ENCODE results near the gene SUN2.

Gene SUN2

DNA sequence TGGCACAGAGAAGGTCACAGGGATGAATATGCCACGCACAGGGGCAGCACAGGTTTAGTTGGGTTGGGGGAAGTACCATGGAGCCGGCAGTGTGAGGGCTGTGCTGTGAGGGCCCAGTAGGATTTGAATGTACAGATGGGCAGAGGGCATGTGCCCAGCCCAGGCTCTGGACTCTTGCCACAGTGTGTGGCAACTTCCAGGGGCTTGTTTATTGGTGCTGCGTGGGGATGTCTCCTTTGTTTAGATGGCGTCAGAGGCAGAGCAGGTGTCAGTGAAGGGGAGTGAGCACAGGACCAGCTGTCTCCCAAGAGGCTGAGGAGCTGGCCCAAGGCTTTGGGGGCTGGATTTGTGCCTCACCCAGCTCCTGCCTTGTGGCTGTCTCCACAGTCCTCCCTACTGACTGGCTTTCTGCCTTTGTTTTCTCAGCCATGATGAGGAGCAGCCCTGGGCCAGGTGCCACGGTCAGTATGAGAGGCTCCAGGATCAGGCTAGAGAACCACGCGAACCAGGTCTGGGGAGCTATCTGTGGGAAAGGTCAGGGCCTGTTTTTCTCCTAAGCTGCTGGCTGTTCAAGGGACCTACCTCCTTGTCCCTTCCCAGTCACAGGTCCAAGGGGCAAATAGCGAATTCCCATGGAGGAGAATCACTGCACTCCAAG is 21.9 kb downstream of the SUN2 start:
- DNase-seq = no peak

DNA sequence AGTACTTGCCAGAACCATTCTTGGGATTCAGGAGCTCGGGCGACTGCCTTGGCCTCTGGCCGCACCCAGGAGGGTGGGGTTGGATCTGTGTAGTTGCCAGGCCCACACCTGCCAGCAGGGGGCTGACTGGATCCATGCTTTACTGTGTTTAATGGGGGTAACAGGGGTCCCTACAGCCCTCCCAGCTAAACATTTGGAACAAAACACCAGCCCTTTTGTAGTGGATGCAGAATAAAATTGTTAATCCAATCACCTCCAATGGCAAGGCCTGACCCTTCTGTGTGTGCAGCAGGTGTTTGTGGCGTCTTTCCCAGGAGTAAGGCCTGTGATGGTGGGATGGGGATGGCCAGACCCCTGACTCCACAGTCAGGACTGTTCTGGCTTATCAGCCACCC is 22.5 kb downstream of the SUN2 start:
- DNase-seq = peak; percentile 29

DNA sequence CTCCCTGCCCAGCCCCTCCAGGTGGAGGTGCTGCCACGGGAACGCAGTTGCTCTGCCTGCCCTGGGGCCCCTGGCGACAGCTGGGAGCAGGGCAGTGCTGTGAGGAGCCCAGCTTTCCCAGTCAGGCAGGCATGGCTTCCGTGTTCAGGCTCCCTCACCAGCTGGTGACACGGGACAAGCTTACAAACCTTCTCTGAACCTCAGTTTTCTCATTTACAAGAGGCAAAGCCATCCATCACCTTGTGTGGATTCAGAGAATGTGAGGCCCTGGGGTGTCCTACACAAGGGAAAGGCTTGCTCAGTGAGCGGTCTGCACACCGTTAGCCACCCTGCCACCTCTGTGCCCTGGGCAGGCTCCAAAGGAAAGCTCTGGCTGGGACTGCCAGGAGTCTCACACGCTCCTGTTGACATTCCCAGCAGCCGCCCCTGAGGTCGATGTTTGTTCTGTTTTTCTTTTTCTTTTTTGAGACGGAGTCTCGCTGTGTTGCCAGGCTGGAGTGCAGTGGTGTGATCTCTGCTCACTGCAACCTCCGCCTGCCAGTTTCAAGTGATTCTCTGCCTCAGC is 23.5 kb downstream of the SUN2 start:
- no peak for DNase-seq

DNA sequence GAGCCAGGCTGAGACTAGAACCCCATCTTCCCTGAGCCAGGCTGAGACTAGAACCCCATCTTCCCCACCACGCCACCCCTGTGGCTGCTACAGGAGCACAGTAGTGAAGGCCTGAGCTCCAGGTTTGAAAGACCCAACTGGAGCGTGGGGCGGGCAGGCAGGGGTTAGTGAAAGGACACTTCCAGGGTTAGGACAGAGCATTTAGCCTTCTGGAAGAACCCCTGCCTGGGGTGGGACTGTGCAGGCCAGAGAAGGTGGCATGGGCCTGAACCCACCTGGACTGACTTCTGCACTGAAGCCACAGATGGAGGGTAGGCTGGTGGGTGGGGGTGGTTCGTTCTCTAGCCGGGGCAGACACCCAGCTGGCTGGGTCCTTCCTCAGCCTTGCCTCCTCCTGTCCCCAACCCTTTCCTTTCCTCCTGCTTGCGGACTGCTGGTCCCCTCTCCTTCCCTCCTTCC is 24.1 kb downstream of the SUN2 start:
- no peak for DNase-seq

DNA sequence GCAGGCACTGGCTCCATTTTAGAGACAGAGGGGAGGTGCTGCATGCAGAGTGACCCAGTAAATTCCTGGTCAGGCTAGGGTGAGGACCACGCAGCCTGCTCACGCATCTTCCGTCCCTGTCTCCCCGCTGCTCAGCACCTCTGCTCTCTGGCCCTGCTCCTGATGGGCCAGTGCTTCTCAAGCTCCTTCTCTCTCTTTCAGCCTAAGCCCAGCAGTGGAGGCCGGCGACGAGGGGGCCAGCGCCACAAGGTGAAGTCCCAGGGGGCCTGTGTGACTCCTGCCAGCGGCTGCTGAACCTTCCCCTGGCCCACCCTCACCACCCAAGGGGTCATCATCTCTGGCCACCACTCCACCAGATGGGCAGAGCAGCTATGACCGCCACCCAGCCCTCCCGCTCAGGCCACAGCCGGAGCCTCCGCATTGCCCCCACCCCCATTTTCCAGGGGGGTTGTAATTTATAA is 25.4 kb downstream of the SUN2 start:
- no peak for DNase-seq

DNA sequence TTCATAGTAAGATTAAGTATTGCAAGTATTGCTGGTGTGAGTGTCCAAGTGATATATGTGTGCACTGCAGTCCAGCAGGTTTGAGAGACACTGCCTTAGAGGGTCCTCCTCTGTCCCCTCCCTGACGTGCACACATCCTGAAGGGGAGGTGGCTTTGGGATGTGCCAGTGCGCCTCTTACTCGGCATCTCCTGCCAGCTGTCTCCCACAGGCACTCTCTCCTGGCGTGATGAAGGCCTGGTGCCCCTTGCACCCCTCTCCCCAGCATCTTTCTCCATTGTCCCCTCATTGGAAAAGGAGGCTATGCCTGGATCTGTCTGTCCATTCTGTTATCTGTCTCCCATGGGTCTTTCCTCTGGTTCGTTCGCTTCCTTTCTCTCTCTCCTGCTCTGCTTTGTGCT is 25.9 kb downstream of the SUN2 start:
- no peak for DNase-seq

DNA sequence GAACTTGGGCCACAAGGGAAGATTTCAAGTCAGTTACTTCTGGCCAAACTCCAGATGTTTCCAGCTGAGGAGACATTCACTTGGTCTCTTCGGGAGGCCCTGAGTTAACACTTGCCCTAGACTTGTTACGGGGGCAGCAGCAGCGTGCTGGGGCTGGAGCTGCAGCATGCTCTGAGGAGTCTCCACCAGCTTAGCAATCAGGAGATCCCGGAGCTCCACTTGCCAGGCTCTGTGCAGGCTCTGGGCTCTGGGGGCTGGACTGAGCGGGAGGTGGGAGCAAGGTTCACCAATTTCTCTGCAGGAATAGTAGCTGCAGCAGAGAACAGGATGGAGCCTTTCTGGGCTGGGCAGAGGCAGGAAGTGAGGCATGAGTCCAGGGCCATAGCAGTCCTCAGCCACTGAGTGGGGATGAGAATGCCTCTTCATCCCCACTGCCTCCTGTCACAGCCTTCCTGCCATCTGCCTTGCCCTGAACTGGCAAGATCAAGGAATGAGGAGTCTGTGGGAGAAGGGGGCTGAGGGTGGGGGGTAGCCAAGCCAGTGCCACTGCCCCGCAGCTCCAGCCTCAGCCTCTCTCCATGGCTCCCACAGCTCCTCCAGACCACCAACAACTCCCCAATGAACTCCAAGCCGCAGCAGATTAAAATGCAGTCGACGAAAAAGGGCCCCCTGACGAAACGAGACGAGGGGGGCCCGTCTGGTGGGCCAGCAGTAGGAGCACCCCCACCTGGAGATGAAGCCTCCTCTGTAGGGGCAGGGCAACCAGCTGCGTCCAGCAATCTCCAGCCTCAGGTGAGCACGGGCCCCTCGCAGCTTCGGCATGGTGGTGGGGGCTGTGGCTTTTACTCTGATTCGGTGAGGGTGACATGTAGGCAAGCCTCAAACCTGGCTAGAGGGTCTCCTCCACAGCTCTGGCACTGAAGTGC is 26.7 kb downstream of the SUN2 start:
- DNase-seq = no peak

DNA sequence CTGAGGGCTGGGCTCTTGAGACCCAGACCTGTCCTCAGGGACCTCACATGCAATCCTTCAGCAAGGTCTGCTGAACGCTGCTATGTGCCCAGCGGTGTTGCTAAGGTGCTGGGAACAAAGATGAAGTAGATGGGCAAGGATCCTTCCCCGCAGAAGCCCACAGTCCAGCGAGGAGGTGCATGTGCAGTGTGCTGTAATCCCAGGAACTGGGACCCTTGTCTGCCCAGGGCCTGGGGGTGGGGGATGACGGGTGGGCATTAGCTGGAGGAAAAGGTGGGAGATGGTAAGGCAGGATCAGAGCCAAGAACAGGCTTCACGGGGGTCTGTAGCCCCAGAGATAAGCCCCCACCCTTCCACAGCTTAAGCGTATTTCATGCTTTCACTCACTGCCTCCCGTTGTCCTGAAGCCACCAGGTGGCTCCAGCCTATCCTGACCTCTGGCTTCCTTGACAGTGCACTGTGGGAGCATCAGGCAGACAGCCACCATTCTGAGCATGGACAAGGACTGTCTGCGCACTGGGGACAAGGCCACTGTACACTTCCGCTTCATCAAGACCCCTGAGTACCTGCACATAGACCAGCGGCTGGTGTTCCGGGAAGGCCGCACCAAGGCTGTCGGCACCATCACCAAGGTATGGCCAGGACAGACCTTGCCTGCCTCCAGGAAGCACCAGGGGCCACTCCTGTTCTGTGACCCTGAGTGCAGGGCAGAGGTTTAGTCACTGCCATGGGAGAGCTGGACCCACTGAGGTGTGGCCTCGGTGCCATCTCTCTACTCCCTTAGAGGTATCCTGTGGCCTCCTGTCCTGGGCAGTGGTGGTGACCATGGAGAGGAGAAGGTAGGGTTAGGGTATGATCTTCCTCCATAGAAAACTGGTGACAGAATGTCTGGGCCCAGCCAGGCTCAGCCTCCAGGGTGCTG is 28.0 kb downstream of the SUN2 start:
- no peak for DNase-seq

DNA sequence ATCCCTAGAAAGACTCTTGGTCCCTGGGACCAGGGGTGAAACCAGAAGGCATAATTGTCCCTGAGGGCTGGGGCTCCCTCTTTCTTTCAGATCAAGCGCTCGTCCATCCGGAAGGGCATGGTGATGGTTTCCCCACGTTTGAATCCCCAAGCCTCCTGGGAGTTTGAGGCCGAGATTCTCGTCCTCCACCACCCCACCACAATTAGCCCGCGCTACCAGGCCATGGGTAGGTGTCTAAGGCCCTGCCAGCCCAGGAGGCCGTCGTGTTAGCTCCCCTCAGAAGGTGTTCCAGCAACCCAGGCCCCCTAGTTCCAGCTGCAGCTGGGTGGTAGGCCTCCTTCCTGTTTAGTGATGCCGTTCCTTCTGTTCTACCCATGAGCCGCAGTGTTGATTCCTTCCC is 28.7 kb downstream of the SUN2 start:
- DNase-seq = no peak

DNA sequence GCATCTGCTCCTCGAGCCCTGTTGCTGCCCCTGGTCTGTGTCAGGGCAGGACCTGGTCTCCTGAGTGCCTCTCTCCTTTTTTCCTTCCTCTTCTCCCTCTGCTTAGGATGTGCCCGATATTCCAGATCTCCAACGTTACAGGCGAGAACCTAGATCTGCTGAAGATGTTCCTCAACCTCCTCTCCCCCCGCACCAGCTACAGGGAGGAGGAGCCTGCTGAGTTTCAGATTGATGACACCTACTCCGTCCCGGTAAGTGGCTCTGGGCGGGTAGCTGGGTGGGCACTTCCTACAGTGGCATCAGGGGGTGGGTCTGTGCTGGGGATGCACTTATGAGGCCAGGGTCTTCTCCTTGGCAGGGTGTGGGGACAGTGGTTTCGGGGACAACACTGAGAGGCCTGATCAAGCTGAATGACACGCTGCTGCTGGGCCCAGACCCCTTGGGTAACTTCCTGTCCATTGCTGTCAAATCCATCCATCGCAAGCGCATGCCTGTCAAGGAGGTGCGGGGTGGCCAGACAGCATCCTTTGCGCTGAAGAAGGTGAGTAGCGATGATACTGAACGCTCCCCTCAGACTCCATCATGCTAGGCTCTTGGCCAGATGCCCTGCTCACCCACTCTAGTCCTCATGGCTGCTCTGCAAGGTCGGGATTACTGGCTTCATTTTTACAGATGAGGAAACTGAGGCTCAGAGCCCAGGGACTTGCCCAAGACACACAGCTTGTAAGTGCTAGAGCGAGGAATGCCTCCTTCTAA is 29.7 kb downstream of the SUN2 start:
- no peak for DNase-seq

DNA sequence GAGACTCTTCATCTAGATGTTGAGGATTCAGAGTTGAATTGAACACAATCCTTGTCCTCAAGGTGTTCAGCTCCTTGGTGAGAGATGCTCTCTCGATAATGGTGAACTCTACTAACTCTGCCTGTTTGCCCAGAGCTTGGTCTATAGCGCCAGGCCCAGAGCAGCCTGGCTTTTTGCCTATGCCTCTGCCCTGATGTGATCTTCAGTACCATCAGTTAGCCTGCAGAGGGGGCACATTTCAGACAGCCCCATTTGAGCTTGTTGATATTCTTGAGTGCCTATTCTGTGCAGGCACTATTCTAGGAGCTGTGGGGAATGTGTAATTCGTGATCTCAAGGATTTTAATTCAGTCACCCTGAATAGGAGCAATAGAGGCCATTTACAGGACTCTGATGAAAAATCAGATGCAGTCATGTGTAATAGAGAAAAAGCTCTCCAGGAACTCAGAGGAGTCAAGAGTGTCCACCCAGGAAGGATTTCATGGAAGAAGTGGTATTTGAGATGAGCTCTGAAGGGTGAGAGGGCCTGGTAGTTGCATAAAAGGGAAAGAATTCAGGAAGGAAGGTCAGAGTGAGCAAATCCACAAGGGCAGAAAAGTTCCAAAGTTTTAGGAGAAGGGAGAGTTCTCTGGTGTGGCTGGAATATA is 30.7 kb downstream of the SUN2 start:
- no peak for DNase-seq

DNA sequence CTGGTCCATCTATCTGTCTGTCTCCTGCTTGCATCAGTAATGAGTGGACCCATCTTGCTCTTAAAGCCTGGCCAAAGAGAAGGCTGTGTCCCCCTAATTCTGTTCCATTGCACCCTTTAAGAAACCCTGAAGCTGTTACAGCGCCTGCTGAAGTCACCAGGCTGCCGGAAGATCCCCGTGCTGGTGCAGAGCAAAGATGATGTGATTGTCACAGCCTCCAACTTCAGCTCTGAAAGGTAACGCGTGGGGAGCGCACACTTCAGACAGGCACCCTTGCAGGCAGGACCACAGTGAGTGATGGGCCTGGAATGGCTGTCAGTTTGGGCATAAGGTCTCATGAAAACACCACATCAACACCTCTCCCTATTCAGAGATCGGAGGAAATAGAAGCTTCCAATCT is 31.6 kb downstream of the SUN2 start:
- DNase-seq = no peak

DNA sequence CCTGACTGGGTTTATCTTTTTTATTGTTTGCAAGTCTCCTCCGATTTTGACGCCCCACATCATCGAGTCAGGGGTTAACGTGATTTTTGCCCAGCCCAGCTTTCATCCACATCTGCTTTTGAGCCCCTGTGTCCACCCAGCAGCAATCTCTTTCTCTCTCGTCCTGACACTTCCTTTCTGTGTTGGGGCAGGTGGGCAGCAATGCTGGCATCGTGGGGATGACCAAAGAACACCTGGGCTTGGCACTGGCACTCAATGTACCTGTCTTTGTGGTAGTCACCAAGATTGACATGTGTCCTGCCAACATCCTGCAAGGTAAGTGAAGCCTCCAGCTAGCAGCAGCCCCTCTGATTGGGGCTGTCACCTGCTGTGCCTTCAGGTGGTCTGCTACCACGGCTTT is 34.2 kb downstream of the SUN2 start:
- no peak for DNase-seq

DNA sequence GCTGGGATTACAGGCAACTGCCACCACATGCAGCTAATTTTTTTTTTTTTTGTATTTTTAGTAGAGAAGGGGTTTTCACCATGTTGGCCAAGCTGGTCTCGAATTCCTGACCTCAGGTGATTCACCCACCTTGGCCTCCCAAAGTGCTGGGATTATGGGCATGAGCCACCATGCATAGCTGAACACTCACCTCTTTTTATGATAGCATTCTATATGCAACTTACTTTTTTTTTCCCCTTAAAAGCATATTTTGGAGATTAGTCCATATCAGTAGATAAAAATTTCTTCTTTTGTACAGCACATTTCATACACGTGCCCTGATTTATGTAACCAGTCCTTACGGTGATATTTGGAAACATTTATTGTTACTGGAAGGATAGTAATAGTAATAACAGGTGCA is 35.4 kb downstream of the SUN2 start:
- no peak for DNase-seq

DNA sequence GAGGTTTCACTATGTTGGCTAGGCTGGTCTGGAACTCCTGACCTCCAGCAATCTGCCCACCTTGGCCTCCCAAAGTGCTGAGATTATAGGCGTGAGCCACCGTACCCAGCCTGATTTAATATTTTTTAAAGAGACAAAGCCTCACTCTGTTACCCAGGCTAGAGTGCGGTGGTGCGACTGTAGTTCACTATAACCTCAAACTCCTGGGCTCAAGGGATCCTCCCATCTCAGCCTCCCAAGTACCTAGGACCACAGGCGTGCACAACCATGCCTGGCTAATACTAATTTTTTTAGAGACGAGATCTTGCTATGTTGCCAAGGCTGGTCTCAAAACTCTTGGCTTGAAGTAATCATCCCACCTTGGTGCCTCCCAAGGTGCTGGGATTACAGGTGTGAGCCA is 36.6 kb downstream of the SUN2 start:
- no peak for DNase-seq

DNA sequence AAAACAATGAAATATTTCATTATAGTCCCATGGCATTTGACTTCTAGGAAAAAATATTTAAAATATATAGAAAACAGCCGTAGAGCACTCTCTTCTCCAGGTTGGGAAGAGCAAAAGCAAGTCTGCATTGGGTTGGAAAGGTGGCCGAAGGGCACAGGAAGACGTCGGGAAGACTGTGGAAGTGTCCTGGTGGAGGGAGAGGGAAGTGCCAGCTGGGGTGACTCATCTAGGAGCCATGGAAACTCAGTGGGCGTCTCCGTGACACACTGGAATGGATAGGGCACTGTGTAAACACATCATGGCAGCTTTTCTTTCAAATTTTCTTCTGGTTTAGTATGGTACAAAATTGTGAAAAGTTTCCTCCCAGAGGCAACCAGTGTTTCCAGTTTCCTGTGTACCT is 37.4 kb downstream of the SUN2 start:
- no peak for DNase-seq

DNA sequence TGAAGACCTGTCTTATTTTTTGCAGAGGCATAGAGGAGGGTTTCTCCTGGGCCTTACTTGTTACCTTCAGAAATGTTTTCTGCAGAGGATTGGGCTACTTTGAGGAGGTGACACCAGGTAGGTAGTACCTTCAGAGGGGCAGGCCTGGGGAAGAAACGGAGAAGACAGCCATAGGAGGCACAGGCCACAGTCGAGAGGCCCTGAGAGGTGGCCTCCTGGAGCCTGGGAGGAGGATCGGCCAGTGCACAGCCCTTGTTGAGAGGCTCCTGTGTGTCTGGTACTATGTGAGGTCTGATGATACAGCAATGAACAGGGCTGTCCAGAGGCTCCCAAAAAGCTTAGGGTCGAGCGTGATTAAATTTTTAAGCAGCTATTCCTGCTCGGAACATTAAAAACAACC is 38.6 kb downstream of the SUN2 start:
- no peak for DNase-seq

DNA sequence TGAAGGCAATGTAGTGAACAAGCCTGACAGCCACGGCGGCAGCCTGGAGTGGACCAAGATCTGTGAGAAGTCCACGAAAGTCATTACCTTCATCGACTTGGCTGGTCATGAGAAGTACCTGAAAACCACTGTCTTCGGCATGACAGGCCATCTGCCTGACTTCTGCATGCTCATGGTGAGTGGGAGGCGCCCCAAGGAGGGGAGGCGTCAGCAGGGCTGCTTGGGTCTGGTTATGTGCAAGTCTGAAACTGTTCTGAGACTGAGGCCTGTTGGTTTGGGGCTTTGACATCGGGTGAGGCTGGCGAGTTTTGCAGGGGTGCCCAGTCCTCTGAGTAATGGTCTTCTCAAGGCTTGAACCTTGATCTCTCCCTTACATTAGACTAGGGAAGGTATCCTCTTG is 39.0 kb downstream of the SUN2 start:
- DNase-seq = no peak

DNA sequence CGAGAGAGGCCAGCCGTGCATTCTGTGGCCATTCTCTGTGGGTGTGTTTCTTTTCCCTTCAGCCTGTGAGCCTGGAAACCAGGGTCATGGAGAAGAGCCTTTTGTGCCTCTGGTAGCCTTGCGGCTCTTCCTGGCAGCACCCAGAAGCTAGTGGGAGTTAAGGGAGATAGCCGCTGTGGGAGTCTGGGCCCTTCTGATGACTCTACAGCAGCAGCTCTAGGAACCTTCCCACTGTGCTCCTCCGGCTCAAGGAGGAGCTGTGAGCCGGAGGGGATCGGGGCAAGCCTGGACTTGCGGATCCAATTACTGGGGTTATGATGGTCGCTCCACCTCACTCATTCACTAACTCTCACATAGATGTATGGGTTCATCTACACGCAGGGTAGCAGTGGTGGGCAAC is 39.5 kb downstream of the SUN2 start:
- DNase-seq = no peak

DNA sequence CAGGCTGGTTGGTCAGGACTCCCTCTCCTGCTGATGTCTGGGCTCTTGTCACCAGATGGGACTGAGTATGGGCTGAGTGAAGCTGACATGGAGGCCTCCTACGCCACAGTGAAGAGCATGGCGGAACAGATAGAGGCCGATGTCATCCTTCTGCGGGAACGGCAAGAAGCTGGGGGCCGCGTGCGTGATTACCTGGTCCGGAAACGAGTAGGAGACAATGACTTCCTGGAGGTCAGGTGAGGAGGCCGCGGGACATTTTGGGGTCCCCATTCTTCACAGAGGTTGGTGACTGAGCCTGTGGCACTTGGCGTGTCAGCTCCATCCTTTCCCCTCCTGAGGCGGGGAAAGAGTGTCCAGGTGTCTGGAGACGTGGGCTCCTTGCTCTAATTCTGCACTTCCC is 39.9 kb downstream of the SUN2 start:
- DNase-seq = no peak

DNA sequence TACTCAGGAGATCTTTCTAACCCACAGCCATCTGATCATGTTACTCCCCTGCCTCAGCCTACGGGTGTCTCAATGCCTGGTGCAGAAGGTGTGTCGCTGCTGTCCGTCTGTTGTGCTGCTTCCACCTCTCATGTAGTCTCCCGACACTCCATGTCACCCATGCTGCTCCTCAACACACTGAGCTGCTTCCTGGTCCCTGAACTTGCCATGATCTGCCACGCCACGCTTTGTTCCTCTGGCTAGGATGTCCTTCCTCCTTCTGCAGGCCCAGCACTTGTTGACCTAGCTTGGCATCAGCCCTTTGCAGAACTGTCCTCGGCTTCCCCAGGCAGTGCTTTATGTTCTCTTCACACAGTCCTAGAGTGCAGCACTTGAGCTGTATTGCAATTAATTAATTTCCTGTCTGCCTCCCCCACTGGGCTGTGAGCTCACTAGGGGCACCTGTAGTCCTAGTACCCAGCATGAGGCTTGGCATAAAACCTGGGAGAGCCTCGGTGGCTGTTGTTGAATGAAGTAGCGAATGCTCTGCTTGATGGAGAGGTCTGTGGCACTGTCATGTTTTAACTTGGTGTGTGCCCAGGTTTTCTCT is 40.5 kb downstream of the SUN2 start:
- DNase-seq = no peak
